SK-N-SH (cell line): ENCODE results near the gene ANKRD36. TPM values are rescaled to one million over a fixed set of nuclear protein-coding genes. Genes with fewer than 3 reads are reported as not detected.
"Not testable (repeated sequence)": the region's sequence is repeated elsewhere in the genome, so short reads cannot be mapped to it uniquely, and the experiment has no call there.

ENCODE experiments used
- CTCF ChIA-PET: fragments of 300-600, 350-600 bp; formaldehyde crosslinking; extraction: SDS; loops from one replicate; lab custom pipeline; 2021; lab: Yijun Ruan, JAX
- POLR2A ChIA-PET: fragments of 350-600 bp; sonication (Branson Sonifier 250); formaldehyde crosslinking; extraction: SDS; loops from one replicate; lab custom pipeline; 2020; ENCODE audit warnings: antibody characterized with exemption, inconsistent platforms; lab: Yijun Ruan, JAX
- DNase-seq: peaks from one replicate; pipeline ENCODE4 v3.0.0; 2012
- H2AFZ ChIP-seq: fragments of 200-600 bp; sonication (generic); 2 replicates; pipeline ENCODE4 v1.8.1; 2016; ENCODE audit warnings: antibody characterized with exemption, mild to moderate bottlenecking, low read depth
- H3F3A ChIP-seq: fragments of 200-600 bp; sonication (generic); replicated peaks from 2 replicates; pipeline ENCODE3; 2016; ENCODE audit warnings: antibody characterized with exemption, mild to moderate bottlenecking; ENCODE audit not compliant: insufficient read depth
- H3K27ac ChIP-seq, 2 experiments: fragments of 200-500 bp in 1 of 2; fragments of 200-600 bp in 1 of 2; sonication (Bioruptor generic) in 1 of 2; sonication (generic), shearing (Covaris generic) in 1 of 2; 2 replicates each; pipeline versions ENCODE4 v1.5.1 to v1.6.1; 2014 to 2016; ENCODE audit warnings: low read depth in 2 of 2, inconsistent platforms in 1 of 2, low read length in 1 of 2, mild to moderate bottlenecking in 1 of 2, mixed read lengths in 1 of 2
- H3K27me3 ChIP-seq: fragments of 200-600 bp; sonication (generic), shearing (Covaris generic); 2 replicates; pipeline ENCODE4 v1.6.1; 2016; ENCODE audit warnings: mixed run types; ENCODE audit not compliant: insufficient read depth
- H3K36me3 ChIP-seq, 2 experiments: fragments of 200-500 bp in 1 of 2; fragments of 200-600 bp in 1 of 2; sonication (Bioruptor generic) in 1 of 2; sonication (generic) in 1 of 2; replicated peaks in 1 of 2; 2 replicates each; pipeline versions ENCODE3 to v1.5.1; 2014 to 2016; ENCODE audit warnings: low read length in 1 of 2, mild to moderate bottlenecking in 1 of 2; ENCODE audit not compliant: insufficient read depth in 2 of 2, control insufficient read depth in 1 of 2
- H3K4me1 ChIP-seq, 2 experiments: fragments of 200-500 bp in 1 of 2; fragments of 200-600 bp in 1 of 2; sonication (Bioruptor generic) in 1 of 2; sonication (generic), shearing (Covaris generic) in 1 of 2; 2 replicates each; pipeline versions ENCODE4 v1.5.1 to v1.6.1; 2014 to 2016; ENCODE audit warnings: low read depth in 1 of 2, low read length in 1 of 2, mixed run types in 1 of 2; ENCODE audit not compliant: insufficient read depth in 2 of 2, control insufficient read depth in 1 of 2
- H3K4me2 ChIP-seq: fragments of 200-600 bp; sonication (generic), shearing (Covaris generic); 2 replicates; pipeline ENCODE4 v1.6.1; 2017; ENCODE audit warnings: mixed run types
- H3K4me3 ChIP-seq, 2 experiments: fragments of 200-500 bp in 1 of 2; fragments of 200-600 bp in 1 of 2; sonication (Bioruptor generic) in 1 of 2; sonication (generic), shearing (Covaris generic) in 1 of 2; 2 replicates each; pipeline versions ENCODE4 v1.5.1 to v1.8.1; 2014 to 2016; ENCODE audit warnings: low read depth in 2 of 2, inconsistent platforms in 1 of 2, low read length in 1 of 2, mild to moderate bottlenecking in 1 of 2, mixed read lengths in 1 of 2, moderate library complexity in 1 of 2
- H3K79me2 ChIP-seq: fragments of 200-600 bp; sonication (generic); 2 replicates; pipeline ENCODE4 v1.8.1; 2017; ENCODE audit warnings: mild to moderate bottlenecking; ENCODE audit not compliant: insufficient read depth
- H3K9ac ChIP-seq: fragments of 200-600 bp; sonication (generic); 2 replicates; pipeline ENCODE4 v1.6.1; 2017; ENCODE audit warnings: mixed run types
- H3K9me2 ChIP-seq: fragments of 200-600 bp; sonication (generic); 2 replicates; pipeline ENCODE4 v1.6.1; 2017; ENCODE audit warnings: mixed run types
- H3K9me3 ChIP-seq: fragments of 200-600 bp; sonication (generic); 2 replicates; pipeline ENCODE4 v1.6.1; 2017; ENCODE audit warnings: mixed run types, mild to moderate bottlenecking, moderate library complexity
- H4K20me1 ChIP-seq: fragments of 200-600 bp; sonication (generic); 2 replicates; pipeline ENCODE4 v1.6.1; 2017; ENCODE audit warnings: mild to moderate bottlenecking, mixed run types; ENCODE audit not compliant: insufficient read depth
- CHD2 ChIP-seq: fragments of 150-350 bp; IDR thresholded peaks from 2 replicates; pipeline ENCODE4 v1.6.1; 2018; ENCODE audit warnings: low read length; ENCODE audit not compliant: partially characterized antibody
- CTCF ChIP-seq: fragments of 200-600 bp; sonication (generic); IDR thresholded peaks from 2 replicates; pipeline ENCODE4 v1.6.1; 2017; ENCODE audit warnings: antibody characterized with exemption, mild to moderate bottlenecking, moderate library complexity
- EP300 ChIP-seq, 2 experiments: IDR thresholded peaks; 2 replicates each; pipeline versions ENCODE4 v1.4.0 to v1.6.1; 2012; ENCODE audit warnings: borderline replicate concordance in 1 of 2, low read depth in 1 of 2, low read length in 1 of 2
- EZH2phosphoT487 ChIP-seq: fragments of 200-600 bp; sonication (generic); IDR thresholded peaks from 2 replicates; pipeline ENCODE4 v1.6.1; 2017; ENCODE audit warnings: low read depth, mixed run types, mild to moderate bottlenecking, antibody characterized with exemption, moderate library complexity, borderline replicate concordance
- FOSL2 ChIP-seq: IDR thresholded peaks from 2 replicates; pipeline ENCODE4 v1.4.0; 2012; ENCODE audit warnings: low read depth, mild to moderate bottlenecking, moderate library complexity, borderline replicate concordance
- FOXJ3 ChIP-seq: sonication (generic); formaldehyde crosslinking; IDR thresholded peaks from 2 replicates; pipeline ENCODE4 v1.5.1; 2020; ENCODE audit warnings: mild to moderate bottlenecking, missing genetic modification reagents
- GATA2 ChIP-seq: sonication (generic); formaldehyde crosslinking; IDR thresholded peaks from 2 replicates; pipeline ENCODE4 v1.5.0; 2020; ENCODE audit warnings: mild to moderate bottlenecking, missing genetic modification reagents
- NRF1 ChIP-seq: IDR thresholded peaks from 2 replicates; pipeline ENCODE4 v1.6.1; 2012; ENCODE audit warnings: low read depth, mild to moderate bottlenecking, low read length
- POLR2AphosphoS5 ChIP-seq: IDR thresholded peaks from 2 replicates; pipeline ENCODE4 v1.6.1; 2012; ENCODE audit warnings: low read depth, low read length
- RFX5 ChIP-seq: IDR thresholded peaks from 2 replicates; pipeline ENCODE4 v1.6.1; 2012; ENCODE audit warnings: mild to moderate bottlenecking, improper control_type of control experiment, low read length
- SMC3 ChIP-seq: IDR thresholded peaks from 2 replicates; pipeline ENCODE4 v1.6.1; 2012; ENCODE audit warnings: low read depth, low read length, improper control_type of control experiment
- TAF1 ChIP-seq: IDR thresholded peaks from 2 replicates; pipeline ENCODE4 v1.6.1; 2012; ENCODE audit warnings: low read depth, mild to moderate bottlenecking, low read length, moderate library complexity, borderline replicate concordance
- YY1 ChIP-seq: IDR thresholded peaks from 2 replicates; pipeline ENCODE4 v1.4.0; 2012; ENCODE audit warnings: low read depth, mild to moderate bottlenecking
- WGBS: methylation state at CpG from one replicate; pipeline ENCODE4 v1.1.6; 2017; ENCODE audit warnings: low lambda C conversion rate; 5-methylcytosine and 5-hydroxymethylcytosine counted together
- polyA plus RNA-seq, 3 experiments: library from polyadenylated mRNA; depleted of rRNA; stranded (reverse); fragments of >200 nt; gene quantifications; 2 replicates each; pipeline ENCODE4 v1.2.3, GENCODE V29; 2012

The ANKRD36 gene
- polyA plus RNA-seq, 1 of the 3 experiments (the other 2 are of a cell fraction), result 2.9 TPM

- TF ChIP-seq EZH2phosphoT487 (no peak), CHD2 (no peak), NRF1 (no peak), SMC3 (no peak), EP300 (IDR thresholded peaks at IDR 0.05; ENCODE audit: borderline replicate concordance in 1 of 2, low read depth in 1 of 2, low read length in 1 of 2) (no peak), RFX5 (no peak), YY1 (no peak), POLR2AphosphoS5 (no peak), GATA2 (no peak), CTCF (no peak), FOSL2 (no peak), TAF1 (no peak), FOXJ3 (CRISPR knock-in tag) (no peak)
- DNase-seq, result no peak
- WGBS, result 87% methylated on average over 9 of the region's 10 CpGs
These were observed 154.6 kb downstream of the ANKRD36 start for GRCh38 chr2:97267411-97268074.

GRCh38 chr2:97268075-97268591, 155.2 kb downstream of the ANKRD36 start:
- H3F3A ChIP-seq, H3K9ac ChIP-seq, DNase-seq, H2AFZ ChIP-seq, POLR2A ChIA-PET, H3K4me1 ChIP-seq, H4K20me1 ChIP-seq, CTCF ChIA-PET, H3K4me2 ChIP-seq, H3K4me3 ChIP-seq, H3K9me3 ChIP-seq, H3K36me3 ChIP-seq, H3K27ac ChIP-seq, H3K27me3 ChIP-seq, H3K79me2 ChIP-seq, H3K9me2 ChIP-seq: not testable (repeated sequence)
- WGBS, result 95% methylated on average over 6 of the region's 6 CpGs

More at GRCh38 chr2:97267411-97268074, 154.6 kb downstream of the ANKRD36 start:
- no peak overlapping the region for H3K4me2 ChIP-seq
- POLR2A ChIA-PET, result no interaction called here
- CTCF ChIA-PET, result no interaction called here
- H4K20me1 ChIP-seq, result no peaks in the 10 kb centered on the region
- H3K27me3 ChIP-seq, result no peaks in the 10 kb centered on the region
- no peaks in the 10 kb centered on the region for H3K79me2 ChIP-seq
- H3K9me3 ChIP-seq, result no peaks in the 10 kb centered on the region
- H2AFZ ChIP-seq, result no peak overlapping the region
- no peaks in the 10 kb centered on the region for H3K4me1 ChIP-seq
- H3F3A ChIP-seq, result no peaks in the 10 kb centered on the region
- no peak overlapping the region for H3K27ac ChIP-seq
- H3K36me3 ChIP-seq, result no peaks in the 10 kb centered on the region
- no peaks in the 10 kb centered on the region for H3K9me2 ChIP-seq
- H3K9ac ChIP-seq, result no peak overlapping the region
- no peak overlapping the region for H3K4me3 ChIP-seq

DNA sequence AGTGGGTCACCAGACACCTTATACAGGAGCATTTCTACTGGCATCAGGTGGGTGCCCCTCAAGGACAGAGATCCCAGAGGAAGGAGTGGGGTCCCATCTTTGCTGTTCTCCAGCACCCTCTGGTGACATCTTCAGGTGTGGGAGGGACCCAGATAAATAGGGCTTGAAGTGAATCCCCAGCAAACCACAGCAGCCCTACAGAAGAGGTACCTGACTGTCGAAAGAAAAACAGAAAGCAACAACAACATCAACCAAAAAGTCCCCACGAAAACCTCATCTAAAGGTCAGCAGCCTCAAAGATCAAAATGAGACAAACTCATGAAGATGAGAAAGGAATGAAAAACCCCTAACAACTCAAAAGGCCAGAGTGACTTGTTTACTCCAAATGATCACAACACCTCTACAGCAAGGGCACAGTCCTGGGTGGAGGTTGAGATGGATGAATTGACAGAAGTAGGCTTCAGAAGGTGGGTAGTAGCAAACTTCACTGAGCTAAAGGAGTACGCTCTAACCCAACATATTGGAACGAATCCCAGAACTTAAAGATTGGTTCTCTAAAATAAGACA, 163.4 kb downstream of the ANKRD36 start:
- WGBS, result no CpG with 5 or more reads among the region's 4 CpGs
- CTCF ChIA-PET, result not testable (repeated sequence)

DNA sequence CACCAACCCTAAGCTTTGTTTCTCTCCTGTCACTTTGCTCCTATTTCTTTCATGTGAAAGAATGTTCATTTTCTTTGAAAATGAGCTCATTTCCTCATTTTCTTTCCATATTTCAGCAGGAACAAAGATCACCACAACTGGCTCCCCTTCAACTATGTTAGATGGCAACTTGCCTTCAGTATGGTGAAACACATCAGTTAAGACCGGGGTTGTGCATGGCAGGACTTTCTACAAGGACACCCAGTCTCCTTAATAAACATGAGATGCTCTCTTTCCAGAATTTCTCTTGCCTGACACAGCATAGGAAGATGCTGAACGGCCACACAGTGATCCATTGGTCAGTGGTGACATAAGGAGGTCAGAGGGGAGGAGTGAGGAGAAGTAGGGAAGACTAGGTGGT, 172.2 kb downstream of the ANKRD36 start:
- H3F3A ChIP-seq, H3K4me3 ChIP-seq, H4K20me1 ChIP-seq, H3K27me3 ChIP-seq, H3K79me2 ChIP-seq, H3K36me3 ChIP-seq, H3K4me2 ChIP-seq, H3K9me3 ChIP-seq, H2AFZ ChIP-seq, DNase-seq, H3K9ac ChIP-seq, H3K4me1 ChIP-seq, POLR2A ChIA-PET, CTCF ChIA-PET, H3K9me2 ChIP-seq, H3K27ac ChIP-seq: not testable (repeated sequence)
- no CpG with 5 or more reads among the region's 2 CpGs for WGBS

More for the DNA sequence above, 163.4 kb downstream of the ANKRD36 start:
- H3K4me2 ChIP-seq, H3K4me1 ChIP-seq, H3K36me3 ChIP-seq, H3K27me3 ChIP-seq, H4K20me1 ChIP-seq, H2AFZ ChIP-seq, H3K79me2 ChIP-seq, H3K9ac ChIP-seq, H3K9me2 ChIP-seq, DNase-seq, H3K9me3 ChIP-seq, H3F3A ChIP-seq, H3K27ac ChIP-seq, H3K4me3 ChIP-seq, POLR2A ChIA-PET: not testable (repeated sequence)
